Upper lobe of left lung (tissue), 4 donors: ENCODE results near the gene MN1.

Experiments used
- CTCF ChIP-seq, 6 experiments: fragments of 450-650 bp in 4 of 6; fragments of 200-600 bp in 2 of 6; sonication (generic) in 2 of 6; IDR thresholded peaks; one replicate each; pipeline ENCODE4 v1.5.1; 2016 to 2019; ENCODE audit warnings: antibody characterized with exemption in 6 of 6
- EP300 ChIP-seq, 4 donors: sonication (generic); formaldehyde crosslinking; IDR thresholded peaks; one replicate each; pipeline ENCODE4 v1.5.1; 2017; ENCODE audit warnings: antibody characterized with exemption in 4 of 4, control low read depth in 2 of 4
- POLR2A ChIP-seq, 4 donors: fragments of 450-650 bp; IDR thresholded peaks; one replicate each; pipeline ENCODE4 v1.5.1; 2016 to 2017; ENCODE audit warnings: antibody characterized with exemption in 4 of 4, mild to moderate bottlenecking in 2 of 4
- POLR2AphosphoS5 ChIP-seq, 2 donors: sonication (generic); formaldehyde crosslinking; IDR thresholded peaks; one replicate each; pipeline ENCODE4 v1.5.1; 2017; ENCODE audit warnings: antibody characterized with exemption in 2 of 2

GRCh38 chr22:27729246-27729645, 72.3 kb downstream of the MN1 start:
- TF ChIP-seq CTCF (IDR thresholded peaks at IDR 0.05) (no peak), POLR2AphosphoS5 (IDR thresholded peaks at IDR 0.05) (no peak), EP300 (IDR thresholded peaks at IDR 0.05) (no peak), POLR2A (IDR thresholded peaks at IDR 0.05) (no peak)
